ENCODE measurements around the gene ZNF799. TPM values are rescaled to one million over a fixed set of nuclear protein-coding genes. Genes with fewer than 3 reads are reported as not detected.

The ZNF799 gene
- total and polyA plus RNA-seq, 2 of the 13 experiments (the other 11 are each of a cell fraction or from before 2014, with no cell fraction given): 7.7 to 17.9 TPM

- DNase-seq (ENCODE audit: low spot score) (peak; percentile 99), FAIRE-seq (peak; percentile 100), ATAC-seq (peak; percentile 97)
- H3K36me3 ChIP-seq (replicated peaks in 1 of 2; ENCODE audit: control insufficient read depth in 1 of 2, insufficient read depth in 2 of 2, low read length in 2 of 2): no peaks in the 10 kb centered on the region
- intact Hi-C loops (cut with micrococcal nuclease; ENCODE audit: unreplicated experiment): loop anchor here (1.0 to 5.0 kb wide), 4 partner anchors 35 to 163 kb away; no protein-coding TSS in a partner anchor
- H3K27ac ChIP-seq (ENCODE audit: extremely low read length, insufficient read depth, low read length): peak within 1 kb of the TSS; percentile 81
- H2AFZ ChIP-seq (ENCODE audit: low read length): peak within 1 kb of the TSS; percentile 37
- ChIA-PET POLR2A (interaction anchor here (0.6 to 4.2 kb wide), 22 partner anchors 8 to 599 kb away, joined by 3 to 79 read pairs (median 4); partner anchors contain the start of genes ZNF136, ZNF44, ZNF441 and ZNF443), CTCF (ENCODE audit: low intra/inter-chr PET ratio, low total read pairs) (interaction anchor here (1.7 kb wide), 1 partner anchor 163 kb away, joined by 11 read pairs; no protein-coding TSS in a partner anchor)
- H3K4me1 ChIP-seq (ENCODE audit: insufficient read depth, low read length): peaks cover 24% of the 10 kb centered on the region
- in situ Hi-C loops (cut with HindIII; ENCODE audit: extremely low pct_ligation_motif_present, low pct_unique_long_range_greater_than_20kb): loop anchor here (10.0 kb wide), 1 partner anchor 71 kb away; the partner anchor contains the start of gene ZNF44
- no peaks in the 10 kb centered on the region for H3K79me2 ChIP-seq (ENCODE audit: insufficient read depth, low read length)
- H3K9ac ChIP-seq (ENCODE audit: insufficient read depth, low read depth, low read length): peak within 1 kb of the TSS; percentile 86
- no peaks in the 10 kb centered on the region for H3K9me3 ChIP-seq (ENCODE audit: low read length)
- BruUV-seq (replicated peaks): no TSS peak
- no peaks in the 10 kb centered on the region for H4K20me1 ChIP-seq (ENCODE audit: insufficient read depth, low read length)
- H3K27me3 ChIP-seq (ENCODE audit: control insufficient read depth in 1 of 2, insufficient read depth in 2 of 2, low read length in 2 of 2): no peaks in the 10 kb centered on the region
- H3K4me3 ChIP-seq (replicated peaks in 1 of 3; ENCODE audit: insufficient read depth in 1 of 3, low read depth in 2 of 3, low read length in 3 of 3): peak within 1 kb of the TSS; percentile 75 to 90 (median 89)
- 2% methylated on average over 17 of the region's 51 CpGs for WGBS (ENCODE audit: low lambda C conversion rate)
- H3K4me2 ChIP-seq (ENCODE audit: low read depth, low read length): peak within 1 kb of the TSS; percentile 94
- TF ChIP-seq MIXL1 (CRISPR knock-in tag; IDR thresholded peaks at IDR 0.05) (peak; percentile 49; the same call in 1 of the 2 replicates), MED13 (CRISPR knock-in tag; IDR thresholded peaks at IDR 0.05) (peak; percentile 59; the same call in 1 of the 2 replicates), HDAC6 (IDR thresholded peaks at IDR 0.05; ENCODE audit: low read depth, low read length) (no peak), IKZF1 (IDR thresholded peaks at IDR 0.05) (no peak), RFX5 (IDR thresholded peaks at IDR 0.05; ENCODE audit: low read depth, low read length) (peak; percentile 65), ERF (CRISPR knock-in tag; IDR thresholded peaks at IDR 0.05) (peak; percentile 72; the same call in 1 of the 2 replicates), ZNF710 (CRISPR knock-in tag; IDR thresholded peaks at IDR 0.05; ENCODE audit: borderline replicate concordance) (peak; percentile 17; the same call in 1 of the 2 replicates), ZNF75D (CRISPR knock-in tag; IDR thresholded peaks at IDR 0.05; ENCODE audit: borderline replicate concordance) (no peak), ZNF343 (CRISPR knock-in tag; IDR thresholded peaks at IDR 0.05) (no peak; the same call in 1 of the 2 replicates), RFXAP (CRISPR knock-in tag; IDR thresholded peaks at IDR 0.05; ENCODE audit: borderline replicate concordance) (0 out of 2 replicates have a peak, but pooled peaks have one; percentile 32), ZKSCAN1 (IDR thresholded peaks at IDR 0.05; ENCODE audit: low read length) (no peak), SNAPC2 (CRISPR knock-in tag; IDR thresholded peaks at IDR 0.05) (peak; percentile 62; the same call in 1 of the 2 replicates), ZNF614 (CRISPR knock-in tag; IDR thresholded peaks at IDR 0.05; ENCODE audit: borderline replicate concordance) (peak; percentile 65; the same call in 1 of the 2 replicates), KLF16 (CRISPR knock-in tag; IDR thresholded peaks at IDR 0.05) (peak in 1 of 2 experiments; percentile 74; a peak in 2 of 4 replicates), ZNF501 (CRISPR knock-in tag; IDR thresholded peaks at IDR 0.05) (peak; percentile 83), BRD4 (CRISPR knock-in tag; IDR thresholded peaks at IDR 0.05) (peak; percentile 56; the same call in 1 of the 2 replicates)
- TF ChIP-seq, protein P1, sequence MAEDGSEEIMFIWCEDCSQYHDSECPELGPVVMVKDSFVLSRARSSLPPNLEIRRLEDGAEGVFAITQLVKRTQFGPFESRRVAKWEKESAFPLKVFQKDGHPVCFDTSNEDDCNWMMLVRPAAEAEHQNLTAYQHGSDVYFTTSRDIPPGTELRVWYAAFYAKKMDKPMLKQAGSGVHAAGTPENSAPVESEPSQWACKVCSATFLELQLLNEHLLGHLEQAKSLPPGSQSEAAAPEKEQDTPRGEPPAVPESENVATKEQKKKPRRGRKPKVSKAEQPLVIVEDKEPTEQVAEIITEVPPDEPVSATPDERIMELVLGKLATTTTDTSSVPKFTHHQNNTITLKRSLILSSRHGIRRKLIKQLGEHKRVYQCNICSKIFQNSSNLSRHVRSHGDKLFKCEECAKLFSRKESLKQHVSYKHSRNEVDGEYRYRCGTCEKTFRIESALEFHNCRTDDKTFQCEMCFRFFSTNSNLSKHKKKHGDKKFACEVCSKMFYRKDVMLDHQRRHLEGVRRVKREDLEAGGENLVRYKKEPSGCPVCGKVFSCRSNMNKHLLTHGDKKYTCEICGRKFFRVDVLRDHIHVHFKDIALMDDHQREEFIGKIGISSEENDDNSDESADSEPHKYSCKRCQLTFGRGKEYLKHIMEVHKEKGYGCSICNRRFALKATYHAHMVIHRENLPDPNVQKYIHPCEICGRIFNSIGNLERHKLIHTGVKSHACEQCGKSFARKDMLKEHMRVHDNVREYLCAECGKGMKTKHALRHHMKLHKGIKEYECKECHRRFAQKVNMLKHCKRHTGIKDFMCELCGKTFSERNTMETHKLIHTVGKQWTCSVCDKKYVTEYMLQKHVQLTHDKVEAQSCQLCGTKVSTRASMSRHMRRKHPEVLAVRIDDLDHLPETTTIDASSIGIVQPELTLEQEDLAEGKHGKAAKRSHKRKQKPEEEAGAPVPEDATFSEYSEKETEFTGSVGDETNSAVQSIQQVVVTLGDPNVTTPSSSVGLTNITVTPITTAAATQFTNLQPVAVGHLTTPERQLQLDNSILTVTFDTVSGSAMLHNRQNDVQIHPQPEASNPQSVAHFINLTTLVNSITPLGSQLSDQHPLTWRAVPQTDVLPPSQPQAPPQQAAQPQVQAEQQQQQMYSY (CRISPR knock-in tag; IDR thresholded peaks at IDR 0.05): peak; percentile 72; the same call in 1 of the 2 replicates
These were observed 35.6 kb downstream of the ZNF799 start, which contains the start of gene ZNF442 for GRCh38 chr19:12365236-12366162. Gene ZNF442, minus strand, starts transcription at chr19:12365683. Its CDS starts 2,052 bp downstream, at chr19:12363631.
